Ascending aorta (tissue), 2 donors: ENCODE results near the gene UNC45A. TPM values are rescaled to one million over a fixed set of nuclear protein-coding genes. Genes with fewer than 3 reads are reported as not detected.

Experiments used
- DNase-seq, 2 donors: peaks; one replicate each; pipeline ENCODE4 v3.0.0-alpha.2; 2019; ENCODE audit warnings: low spot score in 2 of 2
- H3K27ac ChIP-seq, 2 donors: fragments of 200-600 bp; sonication (generic); one replicate each; pipeline ENCODE4 v1.5.1; 2016 to 2017; ENCODE audit warnings: mild to moderate bottlenecking in 1 of 2
- H3K27me3 ChIP-seq: fragments of 200-600 bp; sonication (generic); one replicate; pipeline ENCODE4 v1.5.1; 2017
- H3K36me3 ChIP-seq, 2 donors: fragments of 200-600 bp; sonication (generic); one replicate each; pipeline ENCODE4 v1.5.1; 2016
- H3K4me1 ChIP-seq, 2 donors: fragments of 200-600 bp; sonication (generic); one replicate each; pipeline ENCODE4 v1.5.1; 2016 to 2017; ENCODE audit warnings: mild to moderate bottlenecking in 1 of 2
- H3K4me3 ChIP-seq, 2 donors: fragments of 200-600 bp; sonication (generic); one replicate each; pipeline ENCODE4 v1.5.1; 2016 to 2017; ENCODE audit warnings: mild to moderate bottlenecking in 1 of 2
- H3K9me3 ChIP-seq, 2 donors: fragments of 200-600 bp; sonication (generic); one replicate each; pipeline ENCODE4 v1.5.1; 2016
- CTCF ChIP-seq, 3 experiments: fragments of 200-600 bp in 2 of 3; fragments of 450-650 bp in 1 of 3; sonication (generic) in 2 of 3; IDR thresholded peaks; one replicate each; pipeline ENCODE4 v1.5.1; 2016 to 2019; ENCODE audit warnings: antibody characterized with exemption in 3 of 3, mild to moderate bottlenecking in 1 of 3, moderate library complexity in 1 of 3
- intact Hi-C: fragments of 100-400 bp; cut with DNase I; formaldehyde crosslinking; loops from one replicate; pipeline ENCODE4 v1.15.1; 2023
- total RNA-seq: library from RNA; depleted of rRNA; stranded (reverse); fragments of >200 nt; gene quantifications from one replicate; pipeline ENCODE4 v1.1.0, GENCODE V29; 2016

Gene UNC45A
- total RNA-seq, 1 donor from 2014 or later: 73.5 TPM

- TF ChIP-seq CTCF (IDR thresholded peaks at IDR 0.05): no peak
- intact Hi-C loops: no loop called here
These were observed 52.6 kb downstream of the UNC45A start for GRCh38 chr15:90987561-90988141.

GRCh38 chr15:90988296-90988695 lies 53.2 kb downstream of the UNC45A start:
- H3K27me3 ChIP-seq: no peaks in the 10 kb centered on the region
- no peaks in the 10 kb centered on the region for H3K4me1 ChIP-seq
- intact Hi-C loops: no loop called here
- no peak for DNase-seq
- no peak for TF ChIP-seq CTCF (IDR thresholded peaks at IDR 0.05)
- H3K4me3 ChIP-seq: no peak overlapping the region
- H3K36me3 ChIP-seq: no peaks in the 10 kb centered on the region
- H3K9me3 ChIP-seq: no peaks in the 10 kb centered on the region
- H3K27ac ChIP-seq: no peak overlapping the region

More at GRCh38 chr15:90987561-90988141, 52.6 kb downstream of the UNC45A start:
- Histone ChIP-seq H3K4me1 (no peaks in the 10 kb centered on the region), H3K9me3 (no peaks in the 10 kb centered on the region), H3K27ac (no peak overlapping the region), H3K4me3 (no peak overlapping the region), H3K36me3 (no peaks in the 10 kb centered on the region), H3K27me3 (no peaks in the 10 kb centered on the region)
- no peak for DNase-seq

GRCh38 chr15:90989040-90989768 lies 54.1 kb downstream of the UNC45A start:
- no peak for DNase-seq
- intact Hi-C loops: no loop called here
- Histone ChIP-seq H3K27ac (no peak overlapping the region), H3K27me3 (no peaks in the 10 kb centered on the region), H3K36me3 (no peaks in the 10 kb centered on the region), H3K4me1 (peaks cover 4 to 5% of the 10 kb centered on the region in 2 donors), H3K9me3 (no peaks in the 10 kb centered on the region), H3K4me3 (no peak overlapping the region)
- TF ChIP-seq CTCF (IDR thresholded peaks at IDR 0.05): no peak

- Histone ChIP-seq H3K9me3 (no peaks in the 10 kb centered on the region), H3K36me3 (no peaks in the 10 kb centered on the region), H3K27ac (no peak overlapping the region), H3K4me1 (peaks cover 4 to 5% of the 10 kb centered on the region in 2 donors), H3K27me3 (no peaks in the 10 kb centered on the region), H3K4me3 (no peak overlapping the region)
- no peak for TF ChIP-seq CTCF (IDR thresholded peaks at IDR 0.05)
- DNase-seq: no peak
- intact Hi-C loops: no loop called here
These were observed 55.4 kb downstream of the UNC45A start for GRCh38 chr15:90990446-90990845.

- no peak for DNase-seq
- Histone ChIP-seq H3K36me3 (no peaks in the 10 kb centered on the region), H3K4me3 (no peak overlapping the region), H3K9me3 (no peaks in the 10 kb centered on the region), H3K27me3 (no peaks in the 10 kb centered on the region), H3K27ac (no peak overlapping the region), H3K4me1 (peaks cover 4 to 5% of the 10 kb centered on the region in 2 donors)
- intact Hi-C loops: no loop called here
- no peak for TF ChIP-seq CTCF (IDR thresholded peaks at IDR 0.05)
These were observed 56.7 kb downstream of the UNC45A start for GRCh38 chr15:90991587-90992285.
